Activated naive CD4-positive, alpha-beta T cell treated with anti-CD3 and anti-CD28 coated beads, Interleukin-2, amount 10 ng/mL, durations not matched to agents 7 days and 5 days (primary cell): Measurements from ENCODE around the gene RPL35.

Experiments
- CTCF ChIA-PET: fragments of 350-600 bp; sonication (Branson Sonifier 250); formaldehyde crosslinking; loops from one replicate; lab custom pipeline; 2021; ENCODE audit warnings: antibody characterized with exemption; lab: Charles Lee
- DNase-seq: peaks from one replicate; pipeline ENCODE4 v3.0.0-alpha.2; 2020
- H3K27ac Mint-ChIP-seq: one replicate; pipeline ENCODE4 v1.8.0; 2021; ENCODE audit warnings: mild to moderate bottlenecking, moderate library complexity, mixed read lengths
- H3K27me3 Mint-ChIP-seq: one replicate; pipeline ENCODE4 v1.8.0; 2021; ENCODE audit warnings: mild to moderate bottlenecking, mixed read lengths
- H3K36me3 Mint-ChIP-seq: one replicate; pipeline ENCODE4 v1.8.0; 2021; ENCODE audit warnings: mixed read lengths
- H3K4me1 Mint-ChIP-seq: one replicate; pipeline ENCODE4 v1.8.0; 2021; ENCODE audit warnings: mixed read lengths
- H3K4me3 Mint-ChIP-seq: one replicate; pipeline ENCODE4 v1.8.0; 2021; ENCODE audit warnings: mild to moderate bottlenecking, moderate library complexity, mixed read lengths
- H3K9me3 Mint-ChIP-seq: one replicate; pipeline ENCODE4 v1.8.0; 2021; ENCODE audit warnings: mixed read lengths

The RPL35 gene

DNA sequence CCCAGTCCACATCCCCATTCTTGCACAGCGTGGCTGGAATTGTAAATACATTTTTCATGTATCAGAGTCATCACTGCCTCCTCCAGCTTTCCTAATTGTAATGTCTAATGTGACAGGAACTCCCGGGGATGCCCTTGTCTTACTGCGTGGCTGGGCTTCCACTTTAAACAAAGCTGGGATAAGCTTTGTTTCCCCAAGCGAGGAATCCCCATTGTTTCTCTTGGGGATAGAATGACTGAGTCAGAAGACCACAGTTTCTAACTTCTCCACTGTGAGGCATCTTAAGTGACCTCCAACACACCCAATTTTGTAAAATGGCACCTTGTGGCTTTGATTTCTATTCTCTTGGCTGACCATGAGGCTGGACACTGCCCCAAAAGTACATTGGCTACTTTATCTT lies 22.6 kb upstream of the RPL35 start:
- Mint-ChIP-seq H3K9me3 (no peaks in the 10 kb centered on the region), H3K4me1 (no peaks in the 10 kb centered on the region), H3K27me3 (no peaks in the 10 kb centered on the region), H3K27ac (no peak overlapping the region), H3K36me3 (peaks cover 43% of the 10 kb centered on the region), H3K4me3 (no peak overlapping the region)
- CTCF ChIA-PET = no interaction called here
- DNase-seq = no peak

DNA sequence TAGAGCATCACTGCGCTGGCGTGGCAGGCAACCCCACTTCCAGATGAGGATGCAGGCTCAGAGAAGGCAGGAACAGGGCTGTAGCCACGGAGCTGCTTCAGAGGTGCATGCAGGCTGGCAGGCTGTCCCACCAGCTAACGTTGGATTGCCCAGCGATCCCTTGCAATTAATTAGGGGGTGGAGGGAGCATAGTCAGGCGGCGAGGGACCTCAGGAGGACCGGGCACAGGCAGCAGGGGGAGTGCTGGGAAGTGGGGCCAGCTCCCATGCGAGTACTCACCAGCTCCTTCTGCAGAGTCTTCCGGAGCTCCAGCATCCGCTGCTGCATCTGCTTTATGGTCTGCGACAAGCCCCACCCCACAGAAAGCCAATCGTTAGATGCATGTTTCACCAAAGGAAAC lies 20.5 kb upstream of the RPL35 start:
- CTCF ChIA-PET = no interaction called here
- peaks cover 55% of the 10 kb centered on the region for H3K36me3 Mint-ChIP-seq
- no peaks in the 10 kb centered on the region for H3K9me3 Mint-ChIP-seq
- H3K27me3 Mint-ChIP-seq = no peaks in the 10 kb centered on the region
- H3K27ac Mint-ChIP-seq = no peak overlapping the region
- no peak overlapping the region for H3K4me3 Mint-ChIP-seq
- peaks cover 1% of the 10 kb centered on the region for H3K4me1 Mint-ChIP-seq
- DNase-seq = no peak

DNA sequence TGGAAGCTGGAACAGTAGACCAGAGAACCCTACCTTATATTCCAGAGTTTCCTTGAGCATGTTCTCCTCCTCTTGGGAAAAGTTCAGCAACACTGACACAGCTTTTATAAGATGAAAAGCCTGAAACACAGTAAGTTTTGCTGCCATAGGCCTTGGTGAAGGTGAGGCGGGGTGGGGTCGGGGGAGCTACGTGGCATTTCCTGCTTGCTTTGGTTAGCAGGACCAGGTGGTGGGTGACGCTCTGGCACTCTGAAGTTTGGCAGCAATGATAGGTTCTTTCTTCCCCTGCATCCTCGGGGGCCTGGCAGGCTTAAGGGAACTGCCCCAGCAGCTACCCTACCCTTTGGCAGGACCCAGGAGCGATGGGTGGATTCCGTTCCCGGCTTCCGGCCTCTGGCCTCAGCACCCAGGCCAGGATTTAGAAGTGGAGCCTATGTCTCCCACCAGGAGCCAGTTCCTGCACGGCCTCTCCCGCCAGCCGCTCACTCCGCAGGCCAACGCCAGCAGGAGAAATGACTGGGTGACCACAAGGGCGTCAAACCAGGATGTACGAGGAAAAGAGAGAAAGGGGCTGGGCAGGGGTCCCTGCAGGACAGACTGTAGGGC lies 19.5 kb upstream of the RPL35 start:
- DNase-seq = no peak
- Mint-ChIP-seq H3K4me3 (no peak overlapping the region), H3K27ac (no peak overlapping the region), H3K36me3 (peaks cover 56% of the 10 kb centered on the region), H3K4me1 (peaks cover 2% of the 10 kb centered on the region), H3K27me3 (no peaks in the 10 kb centered on the region), H3K9me3 (no peaks in the 10 kb centered on the region)
- CTCF ChIA-PET = interaction anchor here (1.0 kb wide), 1 partner anchor 13 kb away, joined by 3 read pairs; no protein-coding TSS in a partner anchor

DNA sequence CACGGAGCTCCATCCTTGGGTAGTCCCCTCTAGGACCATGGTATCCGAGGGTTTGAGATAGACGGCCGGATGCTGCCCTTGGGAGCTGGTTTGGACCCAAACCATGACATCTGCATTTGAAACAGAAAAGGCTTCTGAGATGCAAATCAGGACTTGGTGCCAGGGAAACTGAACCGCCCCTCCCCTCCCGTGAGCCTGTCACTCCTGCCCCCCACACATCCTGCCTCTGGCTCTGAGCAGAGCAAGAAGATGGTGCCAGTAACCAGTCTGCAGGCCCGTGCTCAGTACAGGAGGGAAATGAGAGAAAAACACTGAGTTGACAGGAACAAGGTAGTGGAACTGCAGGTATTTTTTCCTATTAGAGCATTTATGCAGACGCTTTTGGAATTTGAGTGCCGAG lies 18.7 kb upstream of the RPL35 start:
- no peak overlapping the region for H3K27ac Mint-ChIP-seq
- no peaks in the 10 kb centered on the region for H3K27me3 Mint-ChIP-seq
- peaks cover 55% of the 10 kb centered on the region for H3K36me3 Mint-ChIP-seq
- H3K4me3 Mint-ChIP-seq = no peak overlapping the region
- peaks cover 2% of the 10 kb centered on the region for H3K4me1 Mint-ChIP-seq
- CTCF ChIA-PET = interaction anchor here (1.0 kb wide), 1 partner anchor 14 kb away, joined by 3 read pairs; no protein-coding TSS in a partner anchor
- no peak for DNase-seq
- H3K9me3 Mint-ChIP-seq = no peaks in the 10 kb centered on the region

DNA sequence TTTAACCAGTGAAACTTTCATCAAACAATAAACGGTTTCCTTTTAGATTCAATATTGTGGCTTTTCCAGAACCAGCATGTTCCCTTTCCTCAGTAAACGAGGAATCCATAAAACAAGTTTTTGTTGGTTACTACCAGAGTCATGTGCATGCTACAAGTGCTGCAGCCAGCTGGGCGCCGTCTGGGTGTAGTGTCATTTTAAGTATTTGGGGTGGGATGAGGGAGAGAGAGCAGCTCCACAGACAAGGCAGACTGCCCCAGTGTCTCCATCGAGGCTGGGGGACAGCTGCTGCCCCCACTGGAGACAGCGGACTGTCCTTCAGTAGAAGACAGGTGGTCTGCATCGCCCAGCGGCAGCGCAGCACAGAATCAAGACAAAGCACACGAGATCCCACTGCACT lies 17.5 kb upstream of the RPL35 start:
- H3K27me3 Mint-ChIP-seq = no peaks in the 10 kb centered on the region
- CTCF ChIA-PET = interaction anchor here (1.3 kb wide), 1 partner anchor 18 kb away, joined by 3 read pairs; no protein-coding TSS in a partner anchor
- H3K9me3 Mint-ChIP-seq = no peaks in the 10 kb centered on the region
- H3K4me3 Mint-ChIP-seq = no peak overlapping the region
- no peak overlapping the region for H3K27ac Mint-ChIP-seq
- H3K36me3 Mint-ChIP-seq = peaks cover 56% of the 10 kb centered on the region
- DNase-seq = no peak
- peaks cover 2% of the 10 kb centered on the region for H3K4me1 Mint-ChIP-seq

DNA sequence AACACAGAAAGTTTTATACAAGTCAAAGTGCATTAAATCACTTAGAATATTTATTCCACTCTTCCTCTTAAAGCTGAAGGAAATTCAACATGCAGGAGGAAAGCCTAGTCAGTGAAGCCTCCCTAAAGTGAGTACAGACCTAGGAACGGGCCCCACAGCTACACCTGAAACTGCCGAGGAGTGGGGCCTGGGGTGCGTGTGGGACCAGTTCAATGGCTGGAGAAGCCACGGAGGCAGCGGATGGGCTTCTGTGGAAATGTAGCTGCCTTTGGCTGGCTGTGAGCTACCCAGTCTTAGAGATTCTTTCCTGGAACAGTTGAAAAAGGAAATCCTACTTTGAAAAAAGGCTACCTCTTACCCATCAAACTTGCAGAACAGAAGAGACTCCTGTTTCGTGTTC lies 16.8 kb upstream of the RPL35 start:
- CTCF ChIA-PET = interaction anchor here (1.3 to 1.6 kb wide), 3 partner anchors 18 to 26 kb away, joined by 3 to 7 read pairs (median 3); partner anchors contain the start of gene WDR38
- peaks cover 58% of the 10 kb centered on the region for H3K36me3 Mint-ChIP-seq

DNA sequence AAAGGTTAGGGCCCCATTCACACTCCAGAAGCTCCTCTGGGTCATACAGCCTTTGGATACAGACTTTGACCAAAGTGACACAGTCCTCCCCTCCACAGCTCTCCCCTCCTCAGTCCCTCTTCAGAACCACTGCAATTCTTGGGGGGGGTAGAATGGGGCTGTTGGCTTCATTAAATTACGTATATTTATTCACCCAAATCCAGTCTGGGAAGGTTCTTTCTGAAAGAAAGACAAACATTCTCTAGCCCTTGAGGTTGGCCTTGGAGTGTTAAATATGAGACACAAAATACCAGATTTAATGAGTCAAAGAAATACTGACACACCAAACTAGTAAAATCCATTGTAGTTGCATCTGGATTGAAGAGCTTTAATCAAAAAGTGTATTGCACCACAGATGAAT lies 16.3 kb upstream of the RPL35 start:
- DNase-seq = no peak
- Mint-ChIP-seq H3K9me3 (no peaks in the 10 kb centered on the region), H3K4me3 (no peak overlapping the region), H3K4me1 (peaks cover 13% of the 10 kb centered on the region), H3K27ac (no peak overlapping the region), H3K36me3 (peaks cover 62% of the 10 kb centered on the region), H3K27me3 (no peaks in the 10 kb centered on the region)
- CTCF ChIA-PET = interaction anchor here (1.3 to 1.6 kb wide), 3 partner anchors 17 to 25 kb away, joined by 3 to 7 read pairs (median 3); partner anchors contain the start of gene WDR38

More for the DNA sequence above, 16.8 kb upstream of the RPL35 start:
- no peaks in the 10 kb centered on the region for H3K9me3 Mint-ChIP-seq
- DNase-seq = no peak
- no peak overlapping the region for H3K4me3 Mint-ChIP-seq
- H3K4me1 Mint-ChIP-seq = peaks cover 8% of the 10 kb centered on the region
- H3K27ac Mint-ChIP-seq = no peak overlapping the region
- H3K27me3 Mint-ChIP-seq = no peaks in the 10 kb centered on the region

DNA sequence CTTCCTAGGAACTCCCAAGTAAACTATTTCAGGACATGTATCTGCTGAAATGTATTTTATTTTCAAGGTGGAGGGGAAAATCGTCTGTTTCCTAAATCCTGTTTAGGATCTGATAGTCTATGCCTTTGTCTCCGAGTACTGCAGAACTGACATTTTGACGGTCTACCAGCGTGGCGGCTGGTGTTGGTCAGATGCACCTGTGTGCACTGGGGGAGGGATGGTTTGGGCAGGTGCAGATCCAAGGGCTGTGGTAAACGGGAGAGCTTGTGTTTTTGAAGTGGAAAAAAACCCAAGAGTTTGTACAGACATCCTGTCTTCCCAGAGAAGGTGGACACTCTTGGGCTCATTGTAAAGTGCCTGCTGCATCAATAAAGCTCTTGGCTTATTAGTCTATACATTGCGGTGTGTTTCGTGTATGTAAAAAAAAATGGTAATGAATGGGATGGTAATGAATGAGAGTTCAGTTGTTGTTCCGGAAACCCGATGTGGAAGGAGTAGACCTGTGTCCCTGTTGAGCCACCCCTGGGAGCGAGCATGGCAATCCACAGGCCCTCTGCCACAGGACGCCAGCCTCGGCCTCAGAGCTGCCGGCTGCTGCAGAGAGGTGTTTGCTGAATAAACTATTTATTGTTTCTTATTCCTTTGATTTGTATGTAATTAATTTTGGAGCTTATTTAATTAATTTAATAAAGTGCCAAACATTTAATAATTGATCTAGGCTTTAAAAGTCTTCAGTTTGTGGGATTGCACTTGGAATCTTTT lies 15.4 kb upstream of the RPL35 start:
- Mint-ChIP-seq H3K36me3 (peaks cover 64% of the 10 kb centered on the region), H3K27ac (no peak overlapping the region), H3K4me3 (no peak overlapping the region), H3K27me3 (no peaks in the 10 kb centered on the region), H3K4me1 (peaks cover 21% of the 10 kb centered on the region), H3K9me3 (no peaks in the 10 kb centered on the region)
- no peak for DNase-seq
- CTCF ChIA-PET = interaction anchor here (1.6 kb wide), 1 partner anchor 21 kb away, joined by 3 read pairs; no protein-coding TSS in a partner anchor

DNA sequence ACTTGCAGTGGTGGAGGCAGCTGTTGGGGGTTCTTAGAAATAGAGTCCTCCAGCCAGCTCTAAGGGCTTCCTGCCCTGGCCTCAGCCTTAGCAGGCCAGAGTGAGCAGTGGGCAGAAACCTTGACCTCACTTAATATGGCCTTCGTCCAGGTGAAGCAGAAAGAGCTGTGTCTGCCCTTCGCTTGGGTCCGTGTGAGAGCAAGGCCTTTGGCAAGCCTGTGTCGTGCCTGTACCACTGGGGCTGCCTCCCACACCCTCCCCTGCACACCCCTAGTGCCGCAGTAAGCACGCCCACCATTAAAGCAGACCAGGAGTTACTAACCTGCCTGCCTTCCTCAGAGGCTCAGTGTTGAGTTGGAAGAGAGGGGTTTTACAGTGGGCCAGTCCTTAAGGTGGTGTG lies 13.7 kb upstream of the RPL35 start:
- H3K27ac Mint-ChIP-seq = no peak overlapping the region
- peaks cover 69% of the 10 kb centered on the region for H3K36me3 Mint-ChIP-seq
- peaks cover 38% of the 10 kb centered on the region for H3K4me1 Mint-ChIP-seq
- DNase-seq = no peak
- CTCF ChIA-PET = interaction anchor here (1.3 kb wide), 1 partner anchor 22 kb away, joined by 4 read pairs; the partner anchor contains the start of gene WDR38
- H3K4me3 Mint-ChIP-seq = no peak overlapping the region
- no peaks in the 10 kb centered on the region for H3K27me3 Mint-ChIP-seq
- no peaks in the 10 kb centered on the region for H3K9me3 Mint-ChIP-seq

DNA sequence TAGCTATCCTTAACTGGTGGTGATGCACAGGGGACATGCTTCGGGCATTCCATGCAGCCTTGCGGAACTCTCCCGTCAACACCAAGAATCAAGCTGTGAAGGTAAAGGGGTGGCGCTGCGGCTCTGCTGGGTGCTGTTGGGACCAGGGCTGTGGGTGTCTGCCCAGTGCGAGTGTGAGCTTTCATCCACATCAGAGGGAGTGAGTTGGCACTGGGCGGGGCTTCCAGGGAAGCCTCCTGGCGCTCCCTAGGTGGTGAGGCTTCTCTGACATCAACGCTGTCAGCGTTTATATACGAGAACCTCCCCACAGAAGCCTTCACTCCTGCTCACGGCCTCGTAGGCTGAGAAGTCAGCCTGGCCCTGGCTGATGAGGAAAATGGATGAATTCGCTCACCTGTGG lies 11.9 kb upstream of the RPL35 start:
- H3K4me1 Mint-ChIP-seq = peaks cover 44% of the 10 kb centered on the region
- H3K27ac Mint-ChIP-seq = no peak overlapping the region
- no peak for DNase-seq
- CTCF ChIA-PET = no interaction called here
- H3K9me3 Mint-ChIP-seq = no peaks in the 10 kb centered on the region
- H3K4me3 Mint-ChIP-seq = no peak overlapping the region
- H3K36me3 Mint-ChIP-seq = peaks cover 64% of the 10 kb centered on the region
- H3K27me3 Mint-ChIP-seq = no peaks in the 10 kb centered on the region

DNA sequence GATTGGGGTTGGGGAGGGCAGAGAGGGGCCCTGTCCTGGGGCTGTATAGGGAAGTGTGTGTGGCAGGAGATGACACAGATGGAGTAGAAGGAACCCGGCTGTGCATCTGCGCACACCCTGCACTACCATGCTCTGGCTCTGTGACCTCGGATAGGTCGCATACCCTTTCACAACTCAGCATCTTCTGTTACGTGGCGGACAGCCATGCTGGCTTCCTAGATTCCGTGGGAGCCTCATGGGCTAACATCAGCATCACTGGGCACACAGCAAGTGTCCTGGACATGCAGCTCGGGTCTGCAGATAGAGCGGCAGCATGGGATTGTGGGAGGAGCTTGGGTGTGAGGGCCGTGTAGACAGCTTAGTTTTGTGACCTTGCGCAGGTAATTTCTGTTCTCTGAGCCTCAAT lies 9.4 kb upstream of the RPL35 start:
- H3K27me3 Mint-ChIP-seq = no peaks in the 10 kb centered on the region
- H3K36me3 Mint-ChIP-seq = peaks cover 45% of the 10 kb centered on the region
- no peaks in the 10 kb centered on the region for H3K9me3 Mint-ChIP-seq
- DNase-seq = no peak
- peak overlapping the region; percentile 99 for H3K27ac Mint-ChIP-seq
- H3K4me3 Mint-ChIP-seq = peak overlapping the region; percentile 94
- peaks cover 58% of the 10 kb centered on the region for H3K4me1 Mint-ChIP-seq
- CTCF ChIA-PET = interaction anchor here (1.2 kb wide), 3 partner anchors 10 to 96 kb away, joined by 3 to 5 read pairs (median 4); partner anchors contain the start of genes RPL35 and WDR38

DNA sequence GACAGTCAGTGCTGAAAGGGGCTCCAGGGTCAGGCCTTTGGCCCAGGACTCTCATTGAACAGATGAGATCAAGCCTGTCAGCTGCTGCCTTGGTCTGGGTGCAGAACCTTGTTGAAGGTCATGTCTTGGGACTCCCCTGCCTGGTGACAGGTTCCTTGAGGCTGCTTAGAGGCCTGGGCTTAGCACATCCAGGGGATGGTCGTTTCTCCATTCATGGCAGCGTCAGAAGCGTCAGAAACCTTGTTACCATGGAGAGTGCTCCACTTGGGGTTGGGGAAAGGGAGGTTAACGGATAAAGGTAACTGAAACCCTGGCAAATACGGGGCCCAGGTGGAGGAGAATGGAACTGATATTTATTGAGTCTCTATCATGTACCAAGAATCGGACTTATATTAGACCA lies 9.0 kb upstream of the RPL35 start:
- Mint-ChIP-seq H3K4me1 (peaks cover 58% of the 10 kb centered on the region), H3K27ac (peak overlapping the region; percentile 99)

DNA sequence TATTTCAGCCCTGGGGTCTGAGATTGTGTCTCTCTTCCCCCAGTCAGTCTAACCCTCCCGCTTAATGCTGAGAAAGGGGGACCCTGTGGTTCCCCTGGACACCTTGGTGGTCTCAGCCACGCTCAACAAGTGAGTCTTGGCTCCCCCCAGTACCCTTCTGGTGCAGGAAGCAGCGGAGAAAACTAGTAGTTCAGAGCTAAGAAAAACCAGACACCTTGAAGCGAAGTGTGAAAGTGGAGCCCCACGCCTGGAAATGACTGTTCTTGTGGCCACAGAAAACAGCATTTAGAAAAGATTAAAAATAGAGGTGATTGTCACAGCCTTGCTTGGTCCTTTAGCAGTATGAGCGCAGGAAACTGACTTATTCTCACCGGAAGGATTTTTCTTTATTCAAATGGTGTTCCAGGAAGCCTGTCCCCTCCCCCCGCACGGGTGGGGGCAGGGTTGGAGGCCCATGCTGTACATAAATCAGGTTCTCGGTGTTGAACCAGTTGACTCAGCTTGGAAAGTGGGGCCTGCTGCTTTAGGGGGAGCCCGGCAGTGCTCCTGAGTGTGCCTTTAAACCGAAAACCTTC lies 8.3 kb upstream of the RPL35 start:
- DNase-seq = peak; percentile 86
- CTCF ChIA-PET = no interaction called here
- H3K9me3 Mint-ChIP-seq = no peaks in the 10 kb centered on the region
- peak overlapping the region; percentile 94 for H3K4me3 Mint-ChIP-seq
- peaks cover 37% of the 10 kb centered on the region for H3K36me3 Mint-ChIP-seq
- peak overlapping the region; percentile 99 for H3K27ac Mint-ChIP-seq
- no peaks in the 10 kb centered on the region for H3K27me3 Mint-ChIP-seq
- peaks cover 58% of the 10 kb centered on the region for H3K4me1 Mint-ChIP-seq

More for the DNA sequence above, 9.0 kb upstream of the RPL35 start:
- peaks cover 42% of the 10 kb centered on the region for H3K36me3 Mint-ChIP-seq
- H3K4me3 Mint-ChIP-seq = peak overlapping the region; percentile 94
- DNase-seq = no peak
- H3K9me3 Mint-ChIP-seq = no peaks in the 10 kb centered on the region
- H3K27me3 Mint-ChIP-seq = no peaks in the 10 kb centered on the region
- CTCF ChIA-PET = interaction anchor here (1.2 kb wide), 2 partner anchors 10 to 17 kb away, joined by 4 to 5 read pairs; partner anchors contain the start of genes RPL35 and WDR38

DNA sequence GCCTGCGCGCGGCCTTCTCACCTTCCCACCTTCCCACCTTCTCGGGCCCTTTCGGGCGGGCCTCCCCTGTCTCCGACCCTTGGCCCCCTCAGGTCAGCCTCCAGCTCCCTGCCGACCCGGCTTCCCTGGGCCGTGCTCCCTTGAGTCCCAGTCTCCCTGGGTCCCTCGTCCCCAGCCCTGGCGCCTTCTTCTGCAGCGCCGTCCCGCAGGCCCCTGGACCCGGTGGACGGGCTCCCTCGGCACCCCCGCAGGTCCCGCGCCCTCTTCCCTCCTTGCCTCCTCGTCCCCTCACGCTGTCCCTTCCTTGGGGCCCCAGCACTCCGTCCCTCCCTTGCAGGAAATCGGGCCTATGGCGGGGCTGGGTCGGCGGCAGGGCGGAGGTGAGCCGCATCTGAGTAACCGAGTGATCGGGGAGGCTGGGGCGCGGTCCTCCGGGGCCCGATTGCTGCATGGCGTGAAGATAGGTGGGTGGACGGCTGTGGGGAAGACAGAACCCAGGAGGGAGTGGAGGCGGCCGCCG lies 7.8 kb upstream of the RPL35 start:
- CTCF ChIA-PET = no interaction called here
- peak; percentile 65 for DNase-seq
- Mint-ChIP-seq H3K9me3 (no peaks in the 10 kb centered on the region), H3K4me1 (peaks cover 58% of the 10 kb centered on the region), H3K27ac (peak overlapping the region; percentile 99), H3K36me3 (peaks cover 32% of the 10 kb centered on the region), H3K27me3 (no peaks in the 10 kb centered on the region), H3K4me3 (peak overlapping the region; percentile 94)
